COLO668 (cell line): ENCODE measurements around the gene ABTB2.
A peak's percentile ranks its signal among the peaks of the same experiment; 100 is the strongest.
"Not testable (repeated sequence)": the region's sequence is repeated elsewhere in the genome, so short reads cannot be mapped to it uniquely, and the experiment has no call there.

Experiments used
- DNase-seq: peaks from one replicate; lab custom pipeline; 2025; ENCODE audit not compliant: unreplicated experiment; lab: John Stamatoyannopoulos, UW

Gene ABTB2

GRCh38 chr11:34194576-34195335, 163.1 kb downstream of the ABTB2 start:
- DNase-seq: no peak

- DNase-seq: no peak
Observed at GRCh38 chr11:34192481-34193401, 165.1 kb downstream of the ABTB2 start.

GRCh38 chr11:34191578-34191977, 166.2 kb downstream of the ABTB2 start:
- no peak for DNase-seq

GRCh38 chr11:34190192-34191139, 167.3 kb downstream of the ABTB2 start:
- DNase-seq: no peak

- no peak for DNase-seq
Observed at GRCh38 chr11:34189191-34189590, 168.6 kb downstream of the ABTB2 start.

- DNase-seq: no peak
Observed at GRCh38 chr11:34188181-34188580, 169.6 kb downstream of the ABTB2 start.

- no peak for DNase-seq
Observed at GRCh38 chr11:34185926-34186841, 171.6 kb downstream of the ABTB2 start.

- peak; percentile 52 for DNase-seq
Observed at GRCh38 chr11:34184505-34185015, 173.2 kb downstream of the ABTB2 start.

- no peak for DNase-seq
Observed at GRCh38 chr11:34183848-34184391, 173.9 kb downstream of the ABTB2 start.

GRCh38 chr11:34182921-34183685, 174.7 kb downstream of the ABTB2 start:
- no peak for DNase-seq

- no peak for DNase-seq
Observed at GRCh38 chr11:34182425-34182824, 175.4 kb downstream of the ABTB2 start.

GRCh38 chr11:34181856-34182405, 175.9 kb downstream of the ABTB2 start:
- no peak for DNase-seq

GRCh38 chr11:34181251-34181650, 176.6 kb downstream of the ABTB2 start:
- no peak for DNase-seq

- not testable (repeated sequence) for DNase-seq
Observed at GRCh38 chr11:34180814-34181165, 177.0 kb downstream of the ABTB2 start.

- no peak for DNase-seq
Observed at GRCh38 chr11:34180040-34180813, 177.6 kb downstream of the ABTB2 start.

GRCh38 chr11:34179026-34179675, 178.7 kb downstream of the ABTB2 start:
- DNase-seq: no peak

GRCh38 chr11:34178209-34178821, 179.5 kb downstream of the ABTB2 start:
- no peak for DNase-seq
